Activated naive CD8-positive, alpha-beta T cell treated with anti-CD3 and anti-CD28 coated beads, Interleukin-2, amount 50 U/mL, for 24 hours (primary cell): ENCODE data around the gene GNAT2.
A peak's percentile ranks its signal among the peaks of the same experiment; 100 is the strongest.

ENCODE experiments used
- ATAC-seq: fragments of 150-1000 bp; cut with Tn5 transposase; one replicate; pipeline ENCODE4 v1.10.0; 2021
- DNase-seq: peaks from one replicate; pipeline ENCODE4 v3.0.0; 2021
- H3K27ac Mint-ChIP-seq: one replicate; pipeline ENCODE4 v1.8.0; 2021; ENCODE audit warnings: mild to moderate bottlenecking, mixed read lengths
- H3K27me3 Mint-ChIP-seq: one replicate; pipeline ENCODE4 v1.8.0; 2021; ENCODE audit warnings: mixed read lengths
- H3K36me3 Mint-ChIP-seq: one replicate; pipeline ENCODE4 v1.8.0; 2021; ENCODE audit warnings: low read depth, mixed read lengths
- H3K4me1 Mint-ChIP-seq: one replicate; pipeline ENCODE4 v1.8.0; 2021; ENCODE audit warnings: mixed read lengths
- H3K4me3 Mint-ChIP-seq: one replicate; pipeline ENCODE4 v1.8.0; 2021; ENCODE audit warnings: mild to moderate bottlenecking, moderate library complexity, mixed read lengths
- H3K9me3 Mint-ChIP-seq: one replicate; pipeline ENCODE4 v1.8.0; 2021; ENCODE audit warnings: mixed read lengths

Gene GNAT2

GRCh38 chr1:109625601-109626560 lies 6.5 kb upstream of the GNAT2 start:
- Mint-ChIP-seq H3K9me3 (no peaks in the 10 kb centered on the region), H3K4me3 (no peak overlapping the region), H3K27me3 (no peaks in the 10 kb centered on the region), H3K4me1 (peaks cover 33% of the 10 kb centered on the region), H3K27ac (no peak overlapping the region), H3K36me3 (peaks cover 20% of the 10 kb centered on the region)
- no peak for ATAC-seq
- DNase-seq, result no peak

GRCh38 chr1:109625176-109625575 lies 5.8 kb upstream of the GNAT2 start:
- ATAC-seq (no peak), DNase-seq (no peak)
- peaks cover 20% of the 10 kb centered on the region for H3K36me3 Mint-ChIP-seq
- H3K4me1 Mint-ChIP-seq, result peaks cover 33% of the 10 kb centered on the region
- H3K27ac Mint-ChIP-seq, result no peak overlapping the region
- H3K27me3 Mint-ChIP-seq, result no peaks in the 10 kb centered on the region
- H3K4me3 Mint-ChIP-seq, result no peak overlapping the region
- H3K9me3 Mint-ChIP-seq, result no peaks in the 10 kb centered on the region

- DNase-seq (no peak), ATAC-seq (no peak)
- H3K27ac Mint-ChIP-seq, result peak overlapping the region; percentile 52
- H3K36me3 Mint-ChIP-seq, result peaks cover 15% of the 10 kb centered on the region
- H3K9me3 Mint-ChIP-seq, result no peaks in the 10 kb centered on the region
- H3K4me3 Mint-ChIP-seq, result no peak overlapping the region
- H3K4me1 Mint-ChIP-seq, result peaks cover 36% of the 10 kb centered on the region
- H3K27me3 Mint-ChIP-seq, result no peaks in the 10 kb centered on the region
These were observed 5.0 kb upstream of the GNAT2 start for GRCh38 chr1:109624201-109625010.

- ATAC-seq (no peak), DNase-seq (no peak)
- no peaks in the 10 kb centered on the region for H3K9me3 Mint-ChIP-seq
- H3K4me1 Mint-ChIP-seq, result peaks cover 43% of the 10 kb centered on the region
- H3K27ac Mint-ChIP-seq, result peak overlapping the region; percentile 61
- no peaks in the 10 kb centered on the region for H3K27me3 Mint-ChIP-seq
- peak overlapping the region; percentile 53 for H3K4me3 Mint-ChIP-seq
- peaks cover 13% of the 10 kb centered on the region for H3K36me3 Mint-ChIP-seq
These were observed 4.3 kb upstream of the GNAT2 start for GRCh38 chr1:109623601-109624161.

- Mint-ChIP-seq H3K27ac (peak overlapping the region; percentile 58), H3K4me1 (peaks cover 49% of the 10 kb centered on the region), H3K4me3 (peak overlapping the region; percentile 94), H3K9me3 (no peaks in the 10 kb centered on the region), H3K27me3 (no peaks in the 10 kb centered on the region), H3K36me3 (peaks cover 12% of the 10 kb centered on the region)
- ATAC-seq (no peak), DNase-seq (no peak)
These were observed 3.5 kb upstream of the GNAT2 start for GRCh38 chr1:109622895-109623294.

GRCh38 chr1:109622137-109622892 lies 2.9 kb upstream of the GNAT2 start:
- Mint-ChIP-seq H3K4me1 (peaks cover 54% of the 10 kb centered on the region), H3K27me3 (no peaks in the 10 kb centered on the region)
- ATAC-seq, result no peak

GRCh38 chr1:109621379-109622136 lies 2.1 kb upstream of the GNAT2 start:
- Mint-ChIP-seq H3K9me3 (no peaks in the 10 kb centered on the region), H3K36me3 (peaks cover 6% of the 10 kb centered on the region), H3K27me3 (no peaks in the 10 kb centered on the region), H3K4me3 (peak overlapping the region; percentile 94), H3K27ac (peak overlapping the region; percentile 58), H3K4me1 (peaks cover 62% of the 10 kb centered on the region)
- DNase-seq, result no peak
- ATAC-seq, result no peak

More at GRCh38 chr1:109622137-109622892, 2.9 kb upstream of the GNAT2 start:
- H3K4me3 Mint-ChIP-seq, result peak overlapping the region; percentile 94
- no peaks in the 10 kb centered on the region for H3K9me3 Mint-ChIP-seq
- H3K27ac Mint-ChIP-seq, result peak overlapping the region; percentile 58
- DNase-seq, result no peak
- H3K36me3 Mint-ChIP-seq, result peaks cover 6% of the 10 kb centered on the region

- ATAC-seq, result peak; percentile 88
- H3K9me3 Mint-ChIP-seq, result no peaks in the 10 kb centered on the region
- peak overlapping the region; percentile 94 for H3K4me3 Mint-ChIP-seq
These were observed 1.4 kb upstream of the GNAT2 start for GRCh38 chr1:109620841-109621286.

GRCh38 chr1:109620401-109620791 lies 980 bp upstream of the GNAT2 start:
- peak; percentile 1 for ATAC-seq
- H3K4me1 Mint-ChIP-seq, result peaks cover 71% of the 10 kb centered on the region

More at GRCh38 chr1:109620841-109621286, 1.4 kb upstream of the GNAT2 start:
- Mint-ChIP-seq H3K36me3 (peaks cover 6% of the 10 kb centered on the region), H3K4me1 (peaks cover 69% of the 10 kb centered on the region), H3K27ac (peak overlapping the region; percentile 98), H3K27me3 (no peaks in the 10 kb centered on the region)
- DNase-seq, result peak; percentile 98

GRCh38 chr1:109618661-109619575 lies 498 bp downstream of the GNAT2 start:
- Mint-ChIP-seq H3K27ac (peak overlapping the region; percentile 98), H3K9me3 (no peaks in the 10 kb centered on the region), H3K27me3 (no peaks in the 10 kb centered on the region), H3K36me3 (peaks cover 6% of the 10 kb centered on the region), H3K4me3 (peak overlapping the region; percentile 94), H3K4me1 (peaks cover 64% of the 10 kb centered on the region)
- ATAC-seq (no peak), DNase-seq (no peak)

More at GRCh38 chr1:109620401-109620791, 980 bp upstream of the GNAT2 start:
- Mint-ChIP-seq H3K36me3 (peaks cover 6% of the 10 kb centered on the region), H3K4me3 (peak overlapping the region; percentile 94), H3K27me3 (no peaks in the 10 kb centered on the region), H3K9me3 (no peaks in the 10 kb centered on the region), H3K27ac (peak overlapping the region; percentile 98)
- no peak for DNase-seq

GRCh38 chr1:109617291-109617801 lies 2.1 kb downstream of the GNAT2 start:
- DNase-seq (no peak), ATAC-seq (peak; percentile 33)
- Mint-ChIP-seq H3K27ac (peak overlapping the region; percentile 20), H3K27me3 (no peaks in the 10 kb centered on the region), H3K9me3 (no peaks in the 10 kb centered on the region), H3K36me3 (peaks cover 6% of the 10 kb centered on the region), H3K4me3 (no peak overlapping the region), H3K4me1 (peaks cover 48% of the 10 kb centered on the region)

GRCh38 chr1:109616391-109616790 lies 3.0 kb downstream of the GNAT2 start:
- H3K27me3 Mint-ChIP-seq, result no peaks in the 10 kb centered on the region
- H3K27ac Mint-ChIP-seq, result no peak overlapping the region
- H3K9me3 Mint-ChIP-seq, result no peaks in the 10 kb centered on the region
- H3K4me1 Mint-ChIP-seq, result peaks cover 39% of the 10 kb centered on the region
- DNase-seq (no peak), ATAC-seq (no peak)
- H3K4me3 Mint-ChIP-seq, result no peak overlapping the region
- peaks cover 2% of the 10 kb centered on the region for H3K36me3 Mint-ChIP-seq
